RWPE1 (cell line): ENCODE data around the gene SLCO4A1.

Experiments
- CTCF ChIA-PET: fragments of 350-600 bp; sonication (Branson Sonifier 250); formaldehyde crosslinking; extraction: SDS; loops from one replicate; lab custom pipeline; 2021; lab: Yijun Ruan, JAX
- POLR2A ChIA-PET: fragments of 400-600 bp; formaldehyde crosslinking; extraction: SDS; loops from one replicate; lab custom pipeline; 2020; ENCODE audit warnings: antibody characterized with exemption; ENCODE audit not compliant: low non-redundant PET; lab: Yijun Ruan, JAX
- DNase-seq: peaks from one replicate; pipeline ENCODE4 v3.0.0; 2012; ENCODE audit warnings: low spot score
- H3K27ac ChIP-seq: fragments of 450-650 bp; 2 replicates; pipeline ENCODE4 v1.5.1; 2017
- CTCF ChIP-seq: fragments of 450-650 bp; conservative IDR thresholded peaks from 2 replicates; pipeline ENCODE4 v1.5.1; 2017; ENCODE audit warnings: low read depth, mild to moderate bottlenecking

Gene SLCO4A1

GRCh38 chr20:62656919-62657588, 14.8 kb downstream of the SLCO4A1 start:
- ChIA-PET POLR2A (interaction anchor here (1.1 kb wide), 1 partner anchor 138 kb away, joined by 4 read pairs; no protein-coding TSS in a partner anchor), CTCF (interaction anchor here (1.0 to 2.8 kb wide), 4 partner anchors 10 to 157 kb away, joined by 4 to 18 read pairs (median 7); no protein-coding TSS in a partner anchor)
- no peak for TF ChIP-seq CTCF
- DNase-seq, result no peak
- peak overlapping the region; percentile 84 for H3K27ac ChIP-seq

GRCh38 chr20:62657589-62657942, 15.3 kb downstream of the SLCO4A1 start:
- TF ChIP-seq CTCF, result no peak
- ChIA-PET POLR2A (no interaction called here), CTCF (interaction anchor here (1.0 to 1.5 kb wide), 2 partner anchors 10 to 157 kb away, joined by 4 read pairs; no protein-coding TSS in a partner anchor)
- H3K27ac ChIP-seq, result peak overlapping the region; percentile 84
- DNase-seq, result no peak

GRCh38 chr20:62657956-62658355, 15.7 kb downstream of the SLCO4A1 start:
- H3K27ac ChIP-seq, result peak overlapping the region; percentile 84
- no peak for DNase-seq
- ChIA-PET CTCF (interaction anchor here (1.5 kb wide), 1 partner anchor 9 kb away, joined by 4 read pairs; no protein-coding TSS in a partner anchor), POLR2A (no interaction called here)
- TF ChIP-seq CTCF, result no peak

- POLR2A ChIA-PET, result no interaction called here
Observed at GRCh38 chr20:62658593-62659178, 16.4 kb downstream of the SLCO4A1 start.

GRCh38 chr20:62659488-62660239, 17.4 kb downstream of the SLCO4A1 start:
- POLR2A ChIA-PET, result no interaction called here
- no peak for TF ChIP-seq CTCF
- peak overlapping the region; percentile 84 for H3K27ac ChIP-seq
- CTCF ChIA-PET, result interaction anchor here (0.6 to 1.0 kb wide), 2 partner anchors 149 to 277 kb away, joined by 3 read pairs; no protein-coding TSS in a partner anchor
- no peak for DNase-seq

More at GRCh38 chr20:62658593-62659178, 16.4 kb downstream of the SLCO4A1 start:
- CTCF ChIA-PET, result no interaction called here
- no peak for DNase-seq
- peak overlapping the region; percentile 84 for H3K27ac ChIP-seq
- TF ChIP-seq CTCF, result no peak

GRCh38 chr20:62660240-62660615, 17.9 kb downstream of the SLCO4A1 start:
- ChIA-PET CTCF (interaction anchor here (0.6 to 1.0 kb wide), 2 partner anchors 148 to 196 kb away, joined by 3 read pairs; no protein-coding TSS in a partner anchor), POLR2A (no interaction called here)
- peak overlapping the region; percentile 84; the same call in 1 of the 2 replicates for H3K27ac ChIP-seq
- no peak for TF ChIP-seq CTCF
- no peak for DNase-seq
